Activated CD4-positive, CD25-positive, alpha-beta regulatory T cell treated with anti-CD3 and anti-CD28 coated beads, Interleukin-2, amount 50 U/mL, for 16 hours (primary cell): ENCODE results near the gene MACROD1.
"Not testable (repeated sequence)": the region's sequence is repeated elsewhere in the genome, so short reads cannot be mapped to it uniquely, and the experiment has no call there.

ENCODE experiments used
- DNase-seq: peaks from one replicate; pipeline ENCODE4 v3.0.0-alpha.2; 2020; ENCODE audit warnings: low read depth, low spot score

Gene MACROD1

GRCh38 chr11:64058494-64058893 is 107.4 kb downstream of the MACROD1 start:
- no peak for DNase-seq

- DNase-seq: no peak
Observed at GRCh38 chr11:64057890-64058289, 108.0 kb downstream of the MACROD1 start.

GRCh38 chr11:64056861-64057260 is 109.1 kb downstream of the MACROD1 start:
- no peak for DNase-seq

- DNase-seq: no peak
Observed at GRCh38 chr11:64056213-64056785, 109.6 kb downstream of the MACROD1 start.

- no peak for DNase-seq
Observed at GRCh38 chr11:64055077-64055476, 110.8 kb downstream of the MACROD1 start.

GRCh38 chr11:64053699-64054098 is 112.2 kb downstream of the MACROD1 start:
- DNase-seq: no peak

- DNase-seq: no peak
Observed at GRCh38 chr11:64052938-64053622, 112.8 kb downstream of the MACROD1 start.

- DNase-seq: no peak
Observed at GRCh38 chr11:64052436-64052835, 113.5 kb downstream of the MACROD1 start.

- DNase-seq: no peak
Observed at GRCh38 chr11:64051297-64051696, 114.6 kb downstream of the MACROD1 start.

GRCh38 chr11:64049509-64049908 is 116.4 kb downstream of the MACROD1 start:
- DNase-seq: no peak

GRCh38 chr11:64048042-64048854 is 117.7 kb downstream of the MACROD1 start:
- DNase-seq: no peak

- not testable (repeated sequence) for DNase-seq
Observed at GRCh38 chr11:64047373-64047772, 118.5 kb downstream of the MACROD1 start.

- no peak for DNase-seq
Observed at GRCh38 chr11:64045700-64046099, 120.2 kb downstream of the MACROD1 start.

GRCh38 chr11:64044730-64045393 is 121.1 kb downstream of the MACROD1 start:
- no peak for DNase-seq

- DNase-seq: no peak
Observed at GRCh38 chr11:64043545-64043944, 122.4 kb downstream of the MACROD1 start.

- DNase-seq: no peak
Observed at GRCh38 chr11:64042301-64042700, 123.6 kb downstream of the MACROD1 start.

- no peak for DNase-seq
Observed at GRCh38 chr11:64041846-64042245, 124.1 kb downstream of the MACROD1 start.

- DNase-seq: no peak
Observed at GRCh38 chr11:64040684-64041322, 125.1 kb downstream of the MACROD1 start.

- no peak for DNase-seq
Observed at GRCh38 chr11:64039012-64039665, 126.8 kb downstream of the MACROD1 start.

GRCh38 chr11:64038500-64038899 is 127.4 kb downstream of the MACROD1 start:
- no peak for DNase-seq

GRCh38 chr11:64037027-64037634 is 128.8 kb downstream of the MACROD1 start:
- no peak for DNase-seq
